ENCODE measurements around the gene KCNK6. TPM values are rescaled to one million over a fixed set of nuclear protein-coding genes. Genes with fewer than 3 reads are reported as not detected.
A peak's percentile ranks its signal among the peaks of the same experiment; 100 is the strongest.

KCNK6 gene
- total RNA-seq, 1 donor from 2014 or later, result 2.7 TPM

DNA sequence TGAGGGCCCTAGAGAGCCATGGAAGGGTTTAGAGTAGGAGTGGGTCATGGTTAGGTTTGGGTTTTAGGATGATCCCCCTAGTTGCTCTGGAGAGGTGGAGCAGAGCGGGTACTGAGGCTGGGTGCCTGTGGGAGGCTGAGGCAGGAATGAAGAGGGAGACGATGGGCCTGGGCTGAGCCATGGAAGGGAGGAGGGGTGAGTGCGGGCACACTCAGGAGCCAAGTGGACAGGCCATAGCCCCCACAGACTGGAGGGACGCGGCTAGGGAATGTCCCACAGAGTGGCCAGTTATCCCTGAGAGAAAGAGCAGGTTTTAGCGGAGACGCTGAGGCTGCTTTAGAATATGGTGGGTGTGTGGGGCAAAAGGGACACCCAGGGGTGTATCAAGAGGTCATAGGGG is 10.0 kb downstream of the KCNK6 start:
- Mint-ChIP-seq H3K9me3 (ENCODE audit: unreplicated experiment) (peaks cover 3% of the 10 kb centered on the region), H3K27ac (ENCODE audit: unreplicated experiment) (no peak overlapping the region), H3K27me3 (ENCODE audit: unreplicated experiment) (peaks cover 5% of the 10 kb centered on the region), H3K36me3 (ENCODE audit: unreplicated experiment) (peaks cover 5% of the 10 kb centered on the region), H3K4me1 (ENCODE audit: low read depth, unreplicated experiment) (no peaks in the 10 kb centered on the region), H3K4me3 (ENCODE audit: unreplicated experiment) (no peak overlapping the region)
- no peak for DNase-seq
- TF ChIP-seq, protein P1, sequence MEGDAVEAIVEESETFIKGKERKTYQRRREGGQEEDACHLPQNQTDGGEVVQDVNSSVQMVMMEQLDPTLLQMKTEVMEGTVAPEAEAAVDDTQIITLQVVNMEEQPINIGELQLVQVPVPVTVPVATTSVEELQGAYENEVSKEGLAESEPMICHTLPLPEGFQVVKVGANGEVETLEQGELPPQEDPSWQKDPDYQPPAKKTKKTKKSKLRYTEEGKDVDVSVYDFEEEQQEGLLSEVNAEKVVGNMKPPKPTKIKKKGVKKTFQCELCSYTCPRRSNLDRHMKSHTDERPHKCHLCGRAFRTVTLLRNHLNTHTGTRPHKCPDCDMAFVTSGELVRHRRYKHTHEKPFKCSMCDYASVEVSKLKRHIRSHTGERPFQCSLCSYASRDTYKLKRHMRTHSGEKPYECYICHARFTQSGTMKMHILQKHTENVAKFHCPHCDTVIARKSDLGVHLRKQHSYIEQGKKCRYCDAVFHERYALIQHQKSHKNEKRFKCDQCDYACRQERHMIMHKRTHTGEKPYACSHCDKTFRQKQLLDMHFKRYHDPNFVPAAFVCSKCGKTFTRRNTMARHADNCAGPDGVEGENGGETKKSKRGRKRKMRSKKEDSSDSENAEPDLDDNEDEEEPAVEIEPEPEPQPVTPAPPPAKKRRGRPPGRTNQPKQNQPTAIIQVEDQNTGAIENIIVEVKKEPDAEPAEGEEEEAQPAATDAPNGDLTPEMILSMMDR (IDR thresholded peaks at IDR 0.05; ENCODE audit: partially characterized antibody, unreplicated experiment), result no peak

DNA sequence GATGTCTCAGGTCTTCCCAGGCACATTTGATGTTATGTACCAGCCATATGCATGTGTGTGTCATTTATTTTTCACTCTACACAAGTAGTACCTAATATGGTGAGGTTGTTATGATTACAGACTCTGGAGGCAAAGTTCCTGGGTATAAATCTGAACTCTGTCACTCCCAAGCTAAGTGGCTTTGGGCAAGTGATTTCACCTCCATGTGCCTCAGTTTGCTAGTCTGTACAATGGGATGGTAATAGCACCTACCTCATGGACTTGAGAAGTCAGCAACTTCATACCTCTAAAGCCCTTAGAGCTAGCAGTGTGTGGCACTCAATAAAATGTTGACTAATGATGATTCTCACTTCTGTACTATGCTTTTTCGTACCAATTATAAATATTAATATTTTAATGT is 12.1 kb downstream of the KCNK6 start:
- Mint-ChIP-seq H3K36me3 (ENCODE audit: unreplicated experiment) (peaks cover 5% of the 10 kb centered on the region), H3K9me3 (ENCODE audit: unreplicated experiment) (peaks cover 7% of the 10 kb centered on the region), H3K27ac (ENCODE audit: unreplicated experiment) (no peak overlapping the region), H3K4me3 (ENCODE audit: unreplicated experiment) (no peak overlapping the region), H3K4me1 (ENCODE audit: low read depth, unreplicated experiment) (no peaks in the 10 kb centered on the region), H3K27me3 (ENCODE audit: unreplicated experiment) (peaks cover 3% of the 10 kb centered on the region)
- DNase-seq, result no peak
- TF ChIP-seq, protein P1 (IDR thresholded peaks at IDR 0.05; ENCODE audit: partially characterized antibody, unreplicated experiment), result no peak

DNA sequence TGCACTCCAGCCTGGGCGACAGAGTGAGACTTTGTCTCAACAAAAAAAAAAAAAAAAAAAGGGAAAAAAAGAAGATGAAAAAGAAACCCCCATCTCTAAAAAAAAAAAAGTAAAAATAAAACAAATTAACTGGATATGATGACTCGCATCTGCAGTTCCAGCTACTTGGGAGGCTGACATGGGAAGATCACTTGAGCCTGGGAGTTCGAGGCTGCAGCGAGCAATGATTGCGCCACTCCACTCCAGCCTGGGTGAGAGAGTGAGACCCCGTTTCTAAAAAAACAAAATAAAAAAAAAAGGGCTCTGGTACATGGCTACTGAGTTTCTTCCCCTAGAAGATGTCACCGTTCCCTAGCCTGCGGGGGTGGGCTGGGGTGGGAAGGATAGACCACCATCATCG is 13.6 kb downstream of the KCNK6 start:
- Mint-ChIP-seq H3K36me3 (ENCODE audit: unreplicated experiment) (no peaks in the 10 kb centered on the region), H3K9me3 (ENCODE audit: unreplicated experiment) (peaks cover 5% of the 10 kb centered on the region), H3K27ac (ENCODE audit: unreplicated experiment) (no peak overlapping the region), H3K27me3 (ENCODE audit: unreplicated experiment) (peaks cover 3% of the 10 kb centered on the region), H3K4me1 (ENCODE audit: low read depth, unreplicated experiment) (peaks cover 4% of the 10 kb centered on the region), H3K4me3 (ENCODE audit: unreplicated experiment) (no peak overlapping the region)
- TF ChIP-seq, protein P1 (IDR thresholded peaks at IDR 0.05; ENCODE audit: partially characterized antibody, unreplicated experiment), result no peak
- DNase-seq, result no peak

DNA sequence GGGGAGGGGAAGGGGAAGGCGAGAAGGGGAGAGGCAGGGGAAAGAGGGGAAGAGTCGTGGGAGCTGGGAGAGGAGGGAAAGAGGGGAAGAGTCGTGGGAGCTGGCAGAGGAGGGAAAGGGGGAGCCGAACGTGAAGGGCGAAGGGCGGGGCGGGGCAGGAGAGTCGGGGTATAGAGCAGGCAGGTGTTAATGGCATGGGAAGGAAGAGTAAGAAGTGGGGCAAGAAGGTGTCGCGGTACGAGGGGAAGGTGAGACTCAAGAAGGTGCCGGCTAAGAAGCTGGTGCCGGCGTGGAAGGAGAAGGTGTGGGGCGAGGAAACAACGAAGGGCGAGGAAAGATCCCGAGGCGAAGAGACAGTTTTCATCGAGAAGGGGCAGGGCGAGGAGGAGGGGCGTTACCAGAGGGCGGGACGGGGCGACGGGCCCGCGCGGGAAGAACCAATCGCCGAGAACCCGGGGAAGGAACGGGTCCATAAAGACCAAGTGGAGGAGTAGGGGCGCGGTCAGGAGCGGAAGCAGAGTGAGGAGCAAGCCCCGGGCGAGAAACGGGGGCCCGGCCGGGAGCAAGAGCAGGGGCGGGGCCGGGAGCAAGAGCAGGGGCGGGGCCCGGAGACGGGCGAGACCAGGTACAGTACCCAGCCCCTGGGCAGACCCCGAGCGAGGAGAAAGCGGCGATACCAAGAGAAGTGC is 16.4 kb downstream of the KCNK6 start:
- DNase-seq, result peak; percentile 94
- peaks cover 4% of the 10 kb centered on the region for H3K36me3 Mint-ChIP-seq (ENCODE audit: unreplicated experiment)
- peaks cover 6% of the 10 kb centered on the region for H3K27me3 Mint-ChIP-seq (ENCODE audit: unreplicated experiment)
- TF ChIP-seq, protein P1 (IDR thresholded peaks at IDR 0.05; ENCODE audit: partially characterized antibody, unreplicated experiment), result no peak
- H3K9me3 Mint-ChIP-seq (ENCODE audit: unreplicated experiment), result peaks cover 11% of the 10 kb centered on the region
- peak overlapping the region; percentile 90 for H3K27ac Mint-ChIP-seq (ENCODE audit: unreplicated experiment)
- H3K4me3 Mint-ChIP-seq (ENCODE audit: unreplicated experiment), result peak overlapping the region; percentile 89
- H3K4me1 Mint-ChIP-seq (ENCODE audit: low read depth, unreplicated experiment), result peaks cover 12% of the 10 kb centered on the region

DNA sequence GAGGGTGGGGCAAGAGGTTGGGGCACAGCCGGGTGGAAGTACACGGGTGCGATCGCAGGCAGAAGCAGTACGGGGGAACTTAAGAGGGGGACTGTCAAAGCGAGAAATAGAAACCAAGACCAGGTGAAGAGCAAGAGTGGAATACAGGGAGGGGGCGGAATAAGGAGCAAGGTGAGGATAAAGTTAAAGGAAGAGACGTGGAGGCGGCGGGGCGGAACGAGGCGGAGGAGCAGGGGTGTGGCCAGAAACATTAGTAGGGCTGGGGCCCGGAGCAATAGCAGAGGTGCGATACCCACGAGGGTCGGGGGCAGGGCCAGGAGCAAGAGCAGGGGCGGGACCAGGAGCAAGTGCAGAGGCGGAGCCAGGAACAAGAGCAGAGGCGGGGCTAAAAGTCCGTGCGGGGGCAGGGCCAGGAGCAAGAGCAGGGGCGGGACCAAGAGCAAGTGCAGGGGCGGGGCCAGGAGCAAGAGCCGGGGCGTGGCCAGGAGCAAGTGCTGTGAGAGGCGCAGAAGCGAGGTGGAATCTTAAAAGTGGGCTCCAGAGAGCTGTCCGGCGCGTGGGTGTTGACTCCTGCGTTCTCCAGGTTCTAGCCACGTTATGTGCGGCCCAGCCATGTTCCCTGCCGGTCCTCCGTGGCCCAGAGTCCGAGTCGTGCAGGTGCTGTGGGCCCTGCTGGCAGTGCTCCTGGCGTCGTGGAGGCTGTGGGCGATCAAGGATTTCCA is 17.2 kb downstream of the KCNK6 start:
- peaks cover 11% of the 10 kb centered on the region for H3K9me3 Mint-ChIP-seq (ENCODE audit: unreplicated experiment)
- H3K4me1 Mint-ChIP-seq (ENCODE audit: low read depth, unreplicated experiment), result peaks cover 12% of the 10 kb centered on the region
- H3K27ac Mint-ChIP-seq (ENCODE audit: unreplicated experiment), result peak overlapping the region; percentile 90
- H3K27me3 Mint-ChIP-seq (ENCODE audit: unreplicated experiment), result peaks cover 6% of the 10 kb centered on the region
- peak overlapping the region; percentile 89 for H3K4me3 Mint-ChIP-seq (ENCODE audit: unreplicated experiment)
- peak; percentile 96 for DNase-seq
- peaks cover 6% of the 10 kb centered on the region for H3K36me3 Mint-ChIP-seq (ENCODE audit: unreplicated experiment)
- TF ChIP-seq, protein P1 (IDR thresholded peaks at IDR 0.05; ENCODE audit: partially characterized antibody, unreplicated experiment), result no peak
